ENCODE measurements around the gene CHTOP.

Gene CHTOP

GRCh38 chr1:153677718-153678518 is 44.1 kb downstream of the CHTOP start:
- Histone ChIP-seq H3K4me3 (peak overlapping the region; percentile 49 to 71 (median 62)), H4K20me1 (no peaks in the 10 kb centered on the region; a peak in 1 of 22 replicates), H3K4me2 (peak overlapping the region; percentile 88 to 99 (median 96)), H3K36me3 (no peaks in the 10 kb centered on the region), H3K27me3 (peaks cover 39 to 53% (median 44%) of the 10 kb centered on the region in 11 experiments), H3K27ac (peak overlapping the region in 2 of 11 experiments; percentile 48 to 54; a peak in 4 of 22 replicates), H3K4me1 (peaks cover 19 to 38% (median 28%) of the 10 kb centered on the region in 10 experiments), H3K9ac (peak overlapping the region; percentile 20 to 73 (median 66); a peak in 19 of 22 replicates), H3K9me3 (replicated peaks in 1 of 11) (no peaks in the 10 kb centered on the region)
- no peak for TF ChIP-seq Cebpa-rat (IDR thresholded peaks at IDR 0.05)

- no peak for TF ChIP-seq Cebpa-rat (IDR thresholded peaks at IDR 0.05)
- peaks cover 21 to 38% (median 29%) of the 10 kb centered on the region in 10 experiments for H3K4me1 ChIP-seq
- no peaks in the 10 kb centered on the region; a peak in 1 of 22 replicates for H4K20me1 ChIP-seq
- peaks cover 39 to 54% (median 44%) of the 10 kb centered on the region in 11 experiments for H3K27me3 ChIP-seq
- H3K36me3 ChIP-seq, result no peaks in the 10 kb centered on the region
- H3K4me2 ChIP-seq, result peak within 1 kb of the TSS; percentile 88 to 99 (median 96)
- peak within 1 kb of the TSS; percentile 49 to 71 (median 62) for H3K4me3 ChIP-seq
- peak within 1 kb of the TSS in 8 of 11 experiments; percentile 31 to 68 (median 52); a peak in 14 of 22 replicates for H3K27ac ChIP-seq
- no peaks in the 10 kb centered on the region for H3K9me3 ChIP-seq (replicated peaks in 1 of 11)
- peak within 1 kb of the TSS; percentile 20 to 73 (median 66); a peak in 21 of 22 replicates for H3K9ac ChIP-seq
These were observed 44.9 kb downstream of the CHTOP start, which contains the start of gene NPR1 for GRCh38 chr1:153678519-153679336. NPR1 (plus strand) TSS chr1:153678688; CDS start chr1:153679109, 421 bp downstream.

GRCh38 chr1:153679337-153680119 is 45.7 kb downstream of the CHTOP start:
- H3K36me3 ChIP-seq, result no peaks in the 10 kb centered on the region
- peaks cover 21 to 35% (median 30%) of the 10 kb centered on the region in 10 experiments for H3K4me1 ChIP-seq
- no peaks in the 10 kb centered on the region; a peak in 1 of 22 replicates for H4K20me1 ChIP-seq
- no peaks in the 10 kb centered on the region for H3K9me3 ChIP-seq (replicated peaks in 1 of 11)
- H3K9ac ChIP-seq, result peak overlapping the region; percentile 20 to 73 (median 66); a peak in 21 of 22 replicates
- peaks cover 39 to 54% (median 44%) of the 10 kb centered on the region in 11 experiments for H3K27me3 ChIP-seq
- H3K4me2 ChIP-seq, result peak overlapping the region; percentile 88 to 99 (median 96)
- TF ChIP-seq Cebpa-rat (IDR thresholded peaks at IDR 0.05), result no peak
- H3K4me3 ChIP-seq, result peak overlapping the region; percentile 49 to 71 (median 62)
- peak overlapping the region in 8 of 11 experiments; percentile 31 to 68 (median 52); a peak in 14 of 22 replicates for H3K27ac ChIP-seq

- Histone ChIP-seq H3K4me2 (peak overlapping the region; percentile 88 to 99 (median 96); a peak in 20 of 22 replicates), H3K9ac (peak overlapping the region in 5 of 11 experiments; percentile 52 to 72 (median 71); a peak in 6 of 22 replicates), H3K27me3 (peaks cover 39 to 54% (median 44%) of the 10 kb centered on the region in 11 experiments), H3K36me3 (no peaks in the 10 kb centered on the region), H3K9me3 (replicated peaks in 1 of 11) (no peaks in the 10 kb centered on the region), H3K4me1 (peaks cover 21 to 35% (median 30%) of the 10 kb centered on the region in 10 experiments), H4K20me1 (no peaks in the 10 kb centered on the region; a peak in 1 of 22 replicates), H3K27ac (no peak overlapping the region), H3K4me3 (peak overlapping the region in 9 of 10 experiments; percentile 57 to 71 (median 63); a peak in 15 of 20 replicates)
- no peak for TF ChIP-seq Cebpa-rat (IDR thresholded peaks at IDR 0.05)
These were observed 46.2 kb downstream of the CHTOP start for GRCh38 chr1:153680120-153680403.

DNA sequence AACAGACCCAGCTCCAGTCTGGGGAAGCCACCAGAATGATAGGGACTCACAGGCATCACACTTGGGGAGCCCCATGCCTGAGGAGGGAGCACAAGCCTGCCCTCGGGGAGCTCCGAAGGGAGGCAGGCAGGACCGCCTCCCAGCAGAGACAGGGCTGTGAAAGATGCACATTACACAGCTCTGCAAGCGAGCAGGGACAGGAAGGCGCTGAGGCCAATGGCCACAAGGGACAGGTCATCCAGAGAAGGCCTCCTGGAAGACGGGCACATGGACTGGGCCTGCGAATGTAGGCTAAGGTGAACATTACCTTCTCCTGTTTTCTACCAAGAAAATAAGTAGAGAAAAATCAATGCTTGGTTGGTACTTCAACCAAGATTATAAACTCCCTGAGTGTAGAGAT is 48.9 kb downstream of the CHTOP start:
- H3K4me3 ChIP-seq, result no peak overlapping the region
- peaks cover 38 to 52% (median 43%) of the 10 kb centered on the region in 11 experiments for H3K27me3 ChIP-seq
- TF ChIP-seq Cebpa-rat (IDR thresholded peaks at IDR 0.05), result no peak

GRCh38 chr1:153683854-153684253 is 50.0 kb downstream of the CHTOP start:
- peaks cover 27 to 41% (median 32%) of the 10 kb centered on the region in 11 experiments for H3K27me3 ChIP-seq
- H4K20me1 ChIP-seq, result no peaks in the 10 kb centered on the region; a peak in 1 of 22 replicates
- no peaks in the 10 kb centered on the region for H3K36me3 ChIP-seq
- H3K27ac ChIP-seq, result no peak overlapping the region
- no peaks in the 10 kb centered on the region for H3K9me3 ChIP-seq (replicated peaks in 1 of 11)
- TF ChIP-seq Cebpa-rat (IDR thresholded peaks at IDR 0.05), result no peak
- H3K4me1 ChIP-seq, result peaks cover 24 to 40% (median 34%) of the 10 kb centered on the region in 10 experiments
- H3K9ac ChIP-seq, result no peak overlapping the region
- peak overlapping the region in 2 of 11 experiments; percentile 21 to 36; a peak in 2 of 22 replicates for H3K4me2 ChIP-seq
- no peak overlapping the region for H3K4me3 ChIP-seq

More for the DNA sequence above, 48.9 kb downstream of the CHTOP start:
- Histone ChIP-seq H4K20me1 (no peaks in the 10 kb centered on the region; a peak in 1 of 22 replicates), H3K4me2 (no peak overlapping the region), H3K4me1 (peaks cover 24 to 40% (median 34%) of the 10 kb centered on the region in 10 experiments), H3K9ac (no peak overlapping the region), H3K9me3 (replicated peaks in 1 of 11) (no peaks in the 10 kb centered on the region), H3K36me3 (no peaks in the 10 kb centered on the region), H3K27ac (no peak overlapping the region)

GRCh38 chr1:153684892-153685291 is 51.0 kb downstream of the CHTOP start:
- Histone ChIP-seq H3K9ac (no peak overlapping the region), H4K20me1 (no peaks in the 10 kb centered on the region; a peak in 1 of 22 replicates), H3K4me3 (no peak overlapping the region), H3K4me1 (peaks cover 16 to 35% (median 32%) of the 10 kb centered on the region in 10 experiments), H3K4me2 (no peak overlapping the region), H3K27ac (no peak overlapping the region), H3K9me3 (replicated peaks in 1 of 11) (no peaks in the 10 kb centered on the region), H3K27me3 (peaks cover 16 to 31% (median 21%) of the 10 kb centered on the region in 11 experiments), H3K36me3 (no peaks in the 10 kb centered on the region)
- TF ChIP-seq Cebpa-rat (IDR thresholded peaks at IDR 0.05), result no peak

Measured in BLaER1 treated with 17β-estradiol and CSF1 and Interleukin-3, amounts not matched to agents 10 nM and 100 nM (cell line).